ENCODE measurements around the gene RHOD. TPM values are rescaled to one million over a fixed set of nuclear protein-coding genes. Genes with fewer than 3 reads are reported as not detected.

The RHOD gene
- total and polyA plus RNA-seq, 2 donors: 2.8 to 11.3 TPM

DNA sequence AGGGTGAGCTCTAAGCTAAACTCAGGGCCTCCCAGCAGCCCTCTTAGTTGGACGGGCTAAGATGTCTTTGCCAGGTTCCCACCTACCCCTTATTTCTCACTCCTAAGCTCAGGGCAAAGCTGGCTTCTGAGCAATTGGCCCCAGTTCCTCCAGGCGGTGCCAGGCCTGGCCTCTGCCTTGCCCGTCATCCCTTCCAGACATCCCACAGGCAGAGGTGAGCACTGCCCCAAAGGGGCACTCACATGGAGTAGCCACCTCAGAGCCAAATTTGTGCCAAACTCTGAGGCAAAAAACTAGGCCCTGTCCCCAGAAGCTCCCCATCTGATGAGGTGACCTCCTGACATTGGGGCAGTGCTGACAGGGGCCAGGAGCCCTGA lies 9.7 kb downstream of the RHOD start:
- H3K36me3 ChIP-seq (ENCODE audit: control insufficient read depth in 2 of 2, insufficient read depth in 2 of 2, low read length in 1 of 2): no peaks in the 10 kb centered on the region
- WGBS: over 99% methylated on average over 3 of the region's 3 CpGs

DNA sequence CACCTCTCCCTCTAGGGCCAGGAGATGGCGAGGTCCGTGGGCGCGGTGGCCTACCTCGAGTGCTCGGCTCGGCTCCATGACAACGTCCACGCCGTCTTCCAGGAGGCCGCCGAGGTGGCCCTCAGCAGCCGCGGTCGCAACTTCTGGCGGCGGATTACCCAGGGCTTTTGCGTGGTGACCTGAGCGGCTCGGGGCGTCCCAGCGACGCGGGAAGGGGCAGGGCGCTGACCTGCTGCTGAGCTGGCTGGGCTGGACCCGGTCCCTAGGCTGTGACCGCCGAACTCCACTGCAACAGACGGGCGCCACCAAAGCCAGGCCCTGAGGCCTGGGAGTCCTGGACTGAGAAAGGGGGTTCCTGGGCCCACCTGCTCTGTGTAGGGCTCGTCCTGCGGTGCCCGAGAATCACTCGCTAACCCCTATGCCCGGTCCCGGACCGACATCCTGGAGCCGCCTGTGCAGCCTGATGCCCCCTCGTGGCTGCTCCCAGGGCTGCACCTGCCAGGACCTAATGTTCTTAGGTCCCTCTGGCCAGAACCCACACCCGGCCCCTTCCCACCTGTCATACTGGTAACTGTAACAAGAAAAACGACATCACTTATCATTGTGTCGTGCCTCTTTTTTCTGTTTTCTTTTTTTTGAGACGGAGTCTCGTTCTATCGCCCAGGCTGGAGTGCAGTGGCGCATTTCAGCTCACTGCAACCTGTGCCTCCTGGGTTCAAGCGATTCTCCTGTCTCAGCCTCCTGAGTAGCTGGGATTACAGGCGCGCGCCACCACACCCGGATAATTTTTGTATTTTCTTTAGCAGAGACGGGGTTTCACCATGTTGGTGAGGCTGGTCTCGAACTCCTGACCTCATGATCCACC lies 15.0 kb downstream of the RHOD start:
- Histone ChIP-seq H3K27ac (ENCODE audit: low read depth in 1 of 2, low read length in 1 of 2) (no peak overlapping the region), H3K27me3 (ENCODE audit: control insufficient read depth in 2 of 2, insufficient read depth in 1 of 2, low read length in 1 of 2) (peaks cover 0 to 40% of the 10 kb centered on the region in 2 donors), H3K4me1 (ENCODE audit: control insufficient read depth in 2 of 2, insufficient read depth in 2 of 2, low read length in 2 of 2) (peaks cover 0 to 5% of the 10 kb centered on the region in 2 donors), H3K4me3 (ENCODE audit: low read length in 2 of 2) (no peak overlapping the region), H3K9me3 (ENCODE audit: control insufficient read depth in 2 of 2, insufficient read depth in 1 of 2, low read length in 1 of 2) (no peaks in the 10 kb centered on the region), H3K36me3 (ENCODE audit: control insufficient read depth in 2 of 2, insufficient read depth in 2 of 2, low read length in 1 of 2) (no peaks in the 10 kb centered on the region)
- WGBS: 43% methylated on average over 53 of the region's 53 CpGs
- DNase-seq (ENCODE audit: low read depth in 6 of 9, low spot score in 9 of 9): peak in 6 of 9 donors; percentile 29 to 71 (median 53)

More for the DNA sequence above, 9.7 kb downstream of the RHOD start:
- DNase-seq (ENCODE audit: low read depth in 6 of 9, low spot score in 9 of 9): no peak
- Histone ChIP-seq H3K4me1 (ENCODE audit: control insufficient read depth in 2 of 2, insufficient read depth in 2 of 2, low read length in 2 of 2) (no peaks in the 10 kb centered on the region), H3K4me3 (ENCODE audit: low read length in 2 of 2) (no peak overlapping the region), H3K27me3 (ENCODE audit: control insufficient read depth in 2 of 2, insufficient read depth in 1 of 2, low read length in 1 of 2) (peaks cover 0 to 31% of the 10 kb centered on the region in 2 donors), H3K27ac (ENCODE audit: low read depth in 1 of 2, low read length in 1 of 2) (no peak overlapping the region), H3K9me3 (ENCODE audit: control insufficient read depth in 2 of 2, insufficient read depth in 1 of 2, low read length in 1 of 2) (no peaks in the 10 kb centered on the region)

DNA sequence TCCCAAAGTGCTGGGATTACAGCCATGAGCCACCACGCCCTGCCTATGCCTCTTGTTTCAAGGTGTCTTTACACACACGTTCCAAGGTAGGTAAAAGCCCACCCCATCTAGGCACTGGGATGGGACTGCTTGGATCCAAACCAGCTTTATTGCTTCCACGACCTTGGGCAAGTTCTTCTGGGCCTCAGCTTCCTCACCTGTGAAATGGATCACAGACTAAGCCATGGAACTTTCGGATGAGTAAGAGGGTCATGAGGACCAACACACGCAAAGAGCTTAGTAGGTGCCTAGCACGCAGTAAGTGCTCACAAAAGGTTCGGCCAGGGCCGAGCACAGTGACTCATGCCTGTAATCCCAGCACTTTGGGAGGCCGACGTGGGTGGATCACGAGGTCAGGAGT lies 15.6 kb downstream of the RHOD start:
- H3K27me3 ChIP-seq (ENCODE audit: control insufficient read depth in 2 of 2, insufficient read depth in 1 of 2, low read length in 1 of 2): peaks cover 0 to 41% of the 10 kb centered on the region in 2 donors
- H3K9me3 ChIP-seq (ENCODE audit: control insufficient read depth in 2 of 2, insufficient read depth in 1 of 2, low read length in 1 of 2): no peaks in the 10 kb centered on the region
- peaks cover 0 to 5% of the 10 kb centered on the region in 2 donors for H3K4me1 ChIP-seq (ENCODE audit: control insufficient read depth in 2 of 2, insufficient read depth in 2 of 2, low read length in 2 of 2)
- 94% methylated on average over 11 of the region's 11 CpGs for WGBS
- no peak for DNase-seq (ENCODE audit: low read depth in 6 of 9, low spot score in 9 of 9)
- no peak overlapping the region for H3K4me3 ChIP-seq (ENCODE audit: low read length in 2 of 2)
- H3K36me3 ChIP-seq (ENCODE audit: control insufficient read depth in 2 of 2, insufficient read depth in 2 of 2, low read length in 1 of 2): no peaks in the 10 kb centered on the region
- no peak overlapping the region for H3K27ac ChIP-seq (ENCODE audit: low read depth in 1 of 2, low read length in 1 of 2)

GRCh38 chr11:67073908-67074307 lies 17.3 kb downstream of the RHOD start:
- no peak for DNase-seq (ENCODE audit: low read depth in 6 of 9, low spot score in 9 of 9)
- Histone ChIP-seq H3K36me3 (ENCODE audit: control insufficient read depth in 2 of 2, insufficient read depth in 2 of 2, low read length in 1 of 2) (no peaks in the 10 kb centered on the region), H3K27ac (ENCODE audit: low read depth in 1 of 2, low read length in 1 of 2) (no peak overlapping the region), H3K4me3 (ENCODE audit: low read length in 2 of 2) (no peak overlapping the region), H3K4me1 (ENCODE audit: control insufficient read depth in 2 of 2, insufficient read depth in 2 of 2, low read length in 2 of 2) (peaks cover 0 to 5% of the 10 kb centered on the region in 2 donors), H3K27me3 (ENCODE audit: control insufficient read depth in 2 of 2, insufficient read depth in 1 of 2, low read length in 1 of 2) (peaks cover 0 to 43% of the 10 kb centered on the region in 2 donors), H3K9me3 (ENCODE audit: control insufficient read depth in 2 of 2, insufficient read depth in 1 of 2, low read length in 1 of 2) (peaks cover 0 to 1% of the 10 kb centered on the region in 2 donors)
- 95% methylated on average over 9 of the region's 9 CpGs for WGBS

- no peak for DNase-seq (ENCODE audit: low read depth in 6 of 9, low spot score in 9 of 9)
- WGBS: 92% methylated on average over 6 of the region's 6 CpGs
- H3K4me3 ChIP-seq (ENCODE audit: low read length in 2 of 2): no peak overlapping the region
- peaks cover 0 to 24% of the 10 kb centered on the region in 2 donors for H3K27me3 ChIP-seq (ENCODE audit: control insufficient read depth in 2 of 2, insufficient read depth in 1 of 2, low read length in 1 of 2)
- no peak overlapping the region for H3K27ac ChIP-seq (ENCODE audit: low read depth in 1 of 2, low read length in 1 of 2)
- no peaks in the 10 kb centered on the region for H3K36me3 ChIP-seq (ENCODE audit: control insufficient read depth in 2 of 2, insufficient read depth in 2 of 2, low read length in 1 of 2)
- H3K9me3 ChIP-seq (ENCODE audit: control insufficient read depth in 2 of 2, insufficient read depth in 1 of 2, low read length in 1 of 2): peaks cover 0 to 1% of the 10 kb centered on the region in 2 donors
- peaks cover 0 to 5% of the 10 kb centered on the region in 2 donors for H3K4me1 ChIP-seq (ENCODE audit: control insufficient read depth in 2 of 2, insufficient read depth in 2 of 2, low read length in 2 of 2)
Measured at GRCh38 chr11:67076202-67076601, 19.6 kb downstream of the RHOD start.

GRCh38 chr11:67079065-67079705 lies 22.5 kb downstream of the RHOD start:
- peaks cover 2 to 25% of the 10 kb centered on the region in 2 donors for H3K27me3 ChIP-seq (ENCODE audit: control insufficient read depth in 2 of 2, insufficient read depth in 1 of 2, low read length in 1 of 2)
- H3K9me3 ChIP-seq (ENCODE audit: control insufficient read depth in 2 of 2, insufficient read depth in 1 of 2, low read length in 1 of 2): peaks cover 1 to 4% of the 10 kb centered on the region in 2 donors
- no peaks in the 10 kb centered on the region for H3K36me3 ChIP-seq (ENCODE audit: control insufficient read depth in 2 of 2, insufficient read depth in 2 of 2, low read length in 1 of 2)
- DNase-seq (ENCODE audit: low read depth in 6 of 9, low spot score in 9 of 9): no peak
- H3K4me1 ChIP-seq (ENCODE audit: control insufficient read depth in 2 of 2, insufficient read depth in 2 of 2, low read length in 2 of 2): peaks cover 3 to 12% of the 10 kb centered on the region in 2 donors
- WGBS: 95% methylated on average over 6 of the region's 6 CpGs
- H3K27ac ChIP-seq (ENCODE audit: low read depth in 1 of 2, low read length in 1 of 2): no peak overlapping the region
- no peak overlapping the region for H3K4me3 ChIP-seq (ENCODE audit: low read length in 2 of 2)

- Histone ChIP-seq H3K4me1 (ENCODE audit: control insufficient read depth in 2 of 2, insufficient read depth in 2 of 2, low read length in 2 of 2) (peaks cover 3 to 12% of the 10 kb centered on the region in 2 donors), H3K27me3 (ENCODE audit: control insufficient read depth in 2 of 2, insufficient read depth in 1 of 2, low read length in 1 of 2) (peaks cover 2 to 20% of the 10 kb centered on the region in 2 donors), H3K36me3 (ENCODE audit: control insufficient read depth in 2 of 2, insufficient read depth in 2 of 2, low read length in 1 of 2) (no peaks in the 10 kb centered on the region), H3K9me3 (ENCODE audit: control insufficient read depth in 2 of 2, insufficient read depth in 1 of 2, low read length in 1 of 2) (peaks cover 1 to 4% of the 10 kb centered on the region in 2 donors), H3K4me3 (ENCODE audit: low read length in 2 of 2) (no peak overlapping the region), H3K27ac (ENCODE audit: low read depth in 1 of 2, low read length in 1 of 2) (no peak overlapping the region)
- DNase-seq (ENCODE audit: low read depth in 6 of 9, low spot score in 9 of 9): no peak
- 25% methylated on average over 20 of the region's 20 CpGs for WGBS
Measured at GRCh38 chr11:67082071-67082791, 25.6 kb downstream of the RHOD start.

DNA sequence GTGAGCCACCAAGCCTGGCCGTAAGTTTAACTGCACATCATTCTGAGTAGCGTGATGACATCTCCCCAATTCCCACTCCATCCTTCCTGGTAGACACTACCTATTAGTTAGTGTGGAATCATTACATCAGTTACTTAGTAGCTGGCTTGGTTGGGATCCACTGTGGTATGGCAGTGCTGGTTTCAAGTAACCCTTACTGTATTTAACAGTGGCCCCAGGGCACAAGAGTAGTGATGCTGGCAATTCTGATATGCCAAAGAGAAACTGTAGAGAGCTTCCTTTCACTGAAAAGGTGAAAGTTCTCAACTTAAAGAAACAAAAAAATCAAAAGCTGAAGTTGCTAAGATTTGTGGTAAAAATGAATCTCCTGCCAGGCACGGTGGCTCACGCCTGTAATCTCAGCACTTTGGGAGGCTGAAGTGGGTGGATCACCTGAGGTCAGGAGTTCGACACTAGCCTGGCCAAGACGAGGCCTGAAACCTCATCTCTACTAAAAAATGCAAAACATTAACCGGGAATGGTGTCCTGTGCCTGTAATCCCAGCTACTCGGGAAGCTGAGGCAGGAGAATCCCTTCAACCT lies 27.2 kb downstream of the RHOD start:
- Histone ChIP-seq H3K4me1 (ENCODE audit: control insufficient read depth in 2 of 2, insufficient read depth in 2 of 2, low read length in 2 of 2) (peaks cover 3 to 12% of the 10 kb centered on the region in 2 donors), H3K4me3 (ENCODE audit: low read length in 2 of 2) (no peak overlapping the region), H3K27me3 (ENCODE audit: control insufficient read depth in 2 of 2, insufficient read depth in 1 of 2, low read length in 1 of 2) (peaks cover 2 to 13% of the 10 kb centered on the region in 2 donors), H3K36me3 (ENCODE audit: control insufficient read depth in 2 of 2, insufficient read depth in 2 of 2, low read length in 1 of 2) (no peaks in the 10 kb centered on the region), H3K9me3 (ENCODE audit: control insufficient read depth in 2 of 2, insufficient read depth in 1 of 2, low read length in 1 of 2) (peaks cover 0 to 4% of the 10 kb centered on the region in 2 donors), H3K27ac (ENCODE audit: low read depth in 1 of 2, low read length in 1 of 2) (no peak overlapping the region)
- no peak for DNase-seq (ENCODE audit: low read depth in 6 of 9, low spot score in 9 of 9)
- whole genome bisulfite sequencing: 89% methylated on average over 8 of the region's 8 CpGs
